ENCODE results near the gene TRMT44. TPM values are rescaled to one million over a fixed set of nuclear protein-coding genes. Genes with fewer than 3 reads are reported as not detected.

Gene TRMT44
- total RNA-seq, 3 donors from 2014 or later, result 14.0 to 21.7 (median 17.1) TPM

DNA sequence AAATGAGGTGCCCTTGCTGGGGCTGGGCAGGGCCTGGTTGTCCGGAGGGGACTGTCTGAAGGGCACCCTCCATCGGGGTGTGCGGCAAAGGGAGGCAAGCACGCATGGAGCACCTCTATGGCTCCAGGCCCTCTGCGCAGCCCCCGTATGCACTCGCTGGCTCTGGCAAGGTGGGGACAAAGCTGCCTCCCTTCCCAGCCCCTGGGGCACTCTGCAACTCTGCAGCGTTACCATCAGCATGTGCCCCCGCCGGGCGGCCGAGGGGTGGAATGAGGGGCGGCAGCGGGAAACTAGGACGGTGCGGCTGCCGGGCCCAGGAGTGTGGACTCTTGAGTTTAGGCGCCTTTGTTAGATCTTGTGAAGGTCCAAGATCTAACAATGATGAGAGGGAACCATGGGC is 26.4 kb downstream of the TRMT44 start:
- intact Hi-C loops (cut with DNase I, micrococcal nuclease), result loop anchor here (5.0 kb wide), 1 partner anchor 125 kb away; the partner anchor contains the start of gene CPZ (in 2 of the 2)

DNA sequence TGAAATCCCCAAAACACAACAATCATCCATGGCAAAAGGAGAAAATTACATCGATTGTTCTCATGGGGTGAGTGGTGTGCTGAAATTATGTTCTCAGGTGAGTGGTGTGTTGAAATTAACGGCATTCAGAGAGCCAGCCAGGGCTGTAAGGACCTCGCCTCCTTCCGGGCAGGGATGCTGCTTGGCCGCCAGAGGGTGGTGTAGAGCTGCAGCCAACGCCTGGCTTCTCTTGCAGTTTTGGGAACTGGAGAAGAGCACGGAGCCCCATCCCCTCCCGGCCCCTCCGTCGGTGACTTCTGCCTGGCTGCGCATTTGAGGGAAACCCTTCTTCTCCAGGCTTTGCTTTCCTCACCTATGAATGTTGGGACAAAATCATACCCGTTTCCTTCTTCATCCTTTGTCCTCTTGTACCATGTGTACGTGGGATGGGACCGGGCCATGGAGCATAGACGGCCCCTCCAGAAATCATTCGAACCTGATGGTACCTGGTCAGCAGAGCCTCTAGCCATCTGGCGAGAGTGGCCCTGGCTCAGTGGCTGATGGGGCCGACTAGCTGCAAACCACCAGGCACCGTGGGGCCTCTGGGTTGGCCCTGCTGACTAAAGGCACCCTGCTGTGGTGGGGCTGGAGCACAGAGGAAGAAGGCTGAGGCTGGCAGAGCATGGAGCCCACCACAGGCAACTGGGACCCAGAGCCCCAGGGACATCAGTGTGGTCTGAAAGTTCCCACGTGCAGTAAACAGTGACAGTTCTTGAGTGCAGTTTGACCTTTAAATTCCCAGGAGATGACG is 28.4 kb downstream of the TRMT44 start:
- H3K4me1 ChIP-seq (ENCODE audit: low read depth), result peaks cover 5% of the 10 kb centered on the region
- no peaks in the 10 kb centered on the region for H3K9me3 ChIP-seq
- ATAC-seq, result peak; percentile 81
- no peak overlapping the region for H3K4me3 ChIP-seq
- TF ChIP-seq CTCF (IDR thresholded peaks at IDR 0.05), result peak; percentile 72
- H3K36me3 ChIP-seq (ENCODE audit: low read depth), result no peaks in the 10 kb centered on the region
- peak in 2 of 3 donors; percentile 65 to 73 for DNase-seq
- intact Hi-C loops (cut with DNase I, micrococcal nuclease), result loop anchor here (5.0 kb wide), 1 partner anchor 123 kb away; the partner anchor contains the start of gene CPZ (in 2 of the 2)

More for the DNA sequence above, 26.4 kb downstream of the TRMT44 start:
- Histone ChIP-seq H3K9me3 (no peaks in the 10 kb centered on the region), H3K4me3 (no peak overlapping the region), H3K4me1 (ENCODE audit: low read depth) (no peaks in the 10 kb centered on the region), H3K36me3 (ENCODE audit: low read depth) (no peaks in the 10 kb centered on the region)
- no peak for TF ChIP-seq CTCF (IDR thresholded peaks at IDR 0.05)
- no peak for ATAC-seq
- no peak for DNase-seq

DNA sequence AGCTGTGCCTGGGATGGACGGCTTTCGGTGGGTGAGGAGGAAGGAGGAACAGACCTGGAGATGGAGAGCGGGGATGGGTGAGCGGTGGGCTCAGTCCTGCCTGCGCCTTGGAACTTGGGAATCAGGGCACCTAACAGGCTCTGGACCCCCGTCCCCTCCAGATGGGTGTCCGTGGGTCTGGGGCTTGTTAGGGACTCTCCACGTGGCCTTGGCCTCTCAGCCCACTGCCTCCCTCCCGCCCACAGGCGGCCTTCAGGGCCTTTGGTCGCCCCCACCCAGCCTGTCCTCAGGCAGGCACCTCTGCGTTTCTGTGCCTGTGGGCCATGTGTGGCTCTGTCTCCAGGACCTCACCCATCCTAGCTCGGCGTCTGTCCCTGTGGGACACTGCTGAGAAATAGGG is 29.0 kb downstream of the TRMT44 start:
- intact Hi-C loops (cut with DNase I, micrococcal nuclease), result loop anchor here (5.0 kb wide), 1 partner anchor 123 kb away; the partner anchor contains the start of gene CPZ (in 2 of the 2)

GRCh38 chr4:8470451-8471024 is 30.0 kb downstream of the TRMT44 start:
- no peak for ATAC-seq
- H3K4me3 ChIP-seq, result no peak overlapping the region
- no peak for DNase-seq
- peaks cover 5% of the 10 kb centered on the region for H3K4me1 ChIP-seq (ENCODE audit: low read depth)
- H3K9me3 ChIP-seq, result no peaks in the 10 kb centered on the region
- intact Hi-C loops (cut with DNase I, micrococcal nuclease), result no loop called here
- no peaks in the 10 kb centered on the region for H3K36me3 ChIP-seq (ENCODE audit: low read depth)
- TF ChIP-seq CTCF (IDR thresholded peaks at IDR 0.05), result no peak

More for the DNA sequence above, 29.0 kb downstream of the TRMT44 start:
- H3K4me1 ChIP-seq (ENCODE audit: low read depth), result peaks cover 5% of the 10 kb centered on the region
- no peak for DNase-seq
- no peak overlapping the region for H3K4me3 ChIP-seq
- ATAC-seq, result no peak
- H3K36me3 ChIP-seq (ENCODE audit: low read depth), result no peaks in the 10 kb centered on the region
- no peak for TF ChIP-seq CTCF (IDR thresholded peaks at IDR 0.05)
- no peaks in the 10 kb centered on the region for H3K9me3 ChIP-seq

DNA sequence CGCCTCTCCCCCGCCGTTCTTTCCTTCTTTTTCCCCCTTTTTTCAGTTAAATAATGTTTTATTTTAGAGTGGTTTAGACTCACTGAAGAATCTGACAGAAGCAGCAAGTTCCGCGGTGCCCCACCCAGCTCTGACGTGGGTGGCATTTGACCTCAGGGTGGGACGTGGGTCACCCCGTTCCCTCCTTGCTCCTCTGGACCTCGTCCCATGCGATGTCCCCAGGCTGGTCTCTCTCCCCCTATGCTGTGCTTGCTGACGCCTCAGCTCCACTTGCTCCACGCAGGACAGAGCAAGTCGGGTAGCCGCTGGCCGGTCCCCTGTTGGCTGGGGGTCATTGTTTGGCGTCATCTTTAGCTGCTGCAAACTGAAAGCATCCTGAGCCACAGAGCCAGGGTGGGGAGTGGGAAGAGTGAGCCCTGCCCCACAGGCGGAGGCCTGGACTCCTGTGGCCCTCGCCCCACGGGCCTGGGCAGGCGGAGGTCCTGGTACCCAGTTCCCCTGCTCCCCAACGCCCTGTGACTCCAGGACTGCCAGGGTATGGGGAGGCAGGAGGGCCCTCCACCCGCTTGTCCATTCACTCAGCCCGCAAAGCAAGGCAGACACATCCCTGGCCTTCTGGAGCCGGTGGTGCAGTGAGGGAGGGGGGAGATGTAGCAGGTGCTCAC is 30.8 kb downstream of the TRMT44 start:
- H3K4me3 ChIP-seq, result no peak overlapping the region
- TF ChIP-seq CTCF (IDR thresholded peaks at IDR 0.05), result no peak
- H3K4me1 ChIP-seq (ENCODE audit: low read depth), result peaks cover 5% of the 10 kb centered on the region
- no peak for DNase-seq
- ATAC-seq, result no peak
- intact Hi-C loops (cut with DNase I, micrococcal nuclease), result no loop called here
- no peaks in the 10 kb centered on the region for H3K36me3 ChIP-seq (ENCODE audit: low read depth)
- no peaks in the 10 kb centered on the region for H3K9me3 ChIP-seq

All from mucosa of descending colon (tissue), 3 donors.